Measurements from ENCODE around the gene GANAB.

GRCh38 chr11:62689421-62690183 lies 43.2 kb upstream of the GANAB start, which contains the start of gene LRRN4CL:
- TF ChIP-seq CTCF (IDR thresholded peaks at IDR 0.05) = peak in 1 of 4 experiments; percentile 16
- peak; percentile 58 to 68 for TF ChIP-seq POLR2A (IDR thresholded peaks at IDR 0.05)

Measured in uterus (tissue), 2 donors.